ENCODE data around the gene NAGK.

Gene NAGK

GRCh38 chr2:71126957-71127356, 58.5 kb downstream of the NAGK start:
- no peak for DNase-seq (ENCODE audit: low read depth)
- H3K4me3 ChIP-seq (ENCODE audit: low read length) = no peak overlapping the region
- TF ChIP-seq CTCF (IDR thresholded peaks at IDR 0.05; ENCODE audit: insufficient read depth, low read depth, low read length, missing control alignments) = no peak

Measured in epithelial cell of esophagus (primary cell).